Activated T-cell treated with anti-CD3 and anti-CD28 coated beads, Interleukin-2, amount 50 U/mL, for 4 hours (primary cell): ENCODE data around the gene IDUA. TPM values are rescaled to one million over a fixed set of nuclear protein-coding genes. Genes with fewer than 3 reads are reported as not detected.

ENCODE experiments used
- ATAC-seq, 2 donors: fragments of 200-7000 bp; cut with Tn5 transposase; one replicate each; pipeline ENCODE4 v1.10.0; 2021
- DNase-seq: peaks from one replicate; pipeline ENCODE4 v3.0.0-alpha.2; 2020
- H3K27me3 Mint-ChIP-seq: one replicate; pipeline ENCODE4 v1.8.0; 2021; ENCODE audit warnings: low read depth, mixed read lengths
- H3K36me3 Mint-ChIP-seq: one replicate; pipeline ENCODE4 v1.8.0; 2022; ENCODE audit warnings: mixed read lengths; ENCODE audit not compliant: insufficient read depth
- H3K4me1 Mint-ChIP-seq: one replicate; pipeline ENCODE4 v1.8.0; 2021; ENCODE audit warnings: low read depth, mixed read lengths
- H3K4me3 Mint-ChIP-seq: one replicate; pipeline ENCODE4 v1.8.0; 2021; ENCODE audit warnings: mild to moderate bottlenecking, moderate library complexity, mixed read lengths
- H3K9me3 Mint-ChIP-seq: one replicate; pipeline ENCODE4 v1.8.0; 2021; ENCODE audit warnings: mixed read lengths
- total RNA-seq, 3 donors: library from RNA; stranded (reverse); gene quantifications; one replicate each; pipeline ENCODE4 v1.2.1, GENCODE V29; 2021

The IDUA gene
- total RNA-seq, 3 donors from 2014 or later: 13.5 to 18.3 (median 14.4) TPM

DNA sequence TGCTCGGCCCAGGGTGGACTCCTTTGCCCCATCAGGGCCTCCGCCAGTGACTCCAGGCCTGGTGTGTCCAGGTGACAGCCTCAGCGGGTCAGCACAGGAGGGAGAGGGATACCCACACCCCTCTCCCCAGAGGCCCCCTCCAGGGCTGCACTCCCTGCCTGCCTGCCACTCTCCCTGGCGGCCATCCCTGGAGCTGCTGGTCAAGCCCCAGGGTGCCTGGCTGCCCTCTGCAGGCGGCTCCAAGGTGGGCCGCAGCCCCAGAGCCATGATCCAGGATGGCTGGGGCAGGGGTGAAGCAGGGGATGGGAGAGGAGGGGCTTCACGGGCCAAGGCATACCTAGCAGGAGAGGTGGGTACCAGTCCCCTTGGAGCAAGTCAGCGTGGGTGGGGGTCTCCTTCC, 28.3 kb downstream of the IDUA start:
- peaks cover 3% of the 10 kb centered on the region for H3K36me3 Mint-ChIP-seq
- ATAC-seq: no peak

DNA sequence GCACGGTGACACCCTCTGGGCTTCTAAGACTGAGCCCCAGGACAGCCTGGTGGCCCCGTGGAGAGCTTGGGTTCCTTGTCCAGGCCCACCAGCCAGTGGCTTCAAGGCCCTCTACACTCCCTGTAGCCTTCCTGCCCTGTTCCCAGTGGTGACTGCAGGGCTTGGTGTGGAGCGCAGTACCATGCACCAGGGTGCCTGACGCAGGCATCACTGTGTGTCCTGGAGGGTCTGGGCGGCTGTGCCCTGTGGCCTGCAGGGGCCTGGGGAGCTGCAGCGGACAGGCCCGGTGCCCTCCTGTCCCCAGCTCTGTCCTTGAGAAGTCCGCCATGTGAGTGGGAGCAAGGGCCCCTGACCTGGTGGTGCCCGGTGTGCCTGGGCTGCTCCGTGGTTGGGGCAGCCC, 28.9 kb downstream of the IDUA start:
- Mint-ChIP-seq H3K4me1 (peaks cover 4% of the 10 kb centered on the region), H3K9me3 (no peaks in the 10 kb centered on the region), H3K27me3 (no peaks in the 10 kb centered on the region), H3K36me3 (peaks cover 3% of the 10 kb centered on the region), H3K4me3 (no peak overlapping the region)
- DNase-seq (no peak), ATAC-seq (no peak)

More for the DNA sequence above, 28.3 kb downstream of the IDUA start:
- no peaks in the 10 kb centered on the region for H3K9me3 Mint-ChIP-seq
- no peaks in the 10 kb centered on the region for H3K27me3 Mint-ChIP-seq
- DNase-seq: no peak
- no peak overlapping the region for H3K4me3 Mint-ChIP-seq
- H3K4me1 Mint-ChIP-seq: peaks cover 8% of the 10 kb centered on the region

DNA sequence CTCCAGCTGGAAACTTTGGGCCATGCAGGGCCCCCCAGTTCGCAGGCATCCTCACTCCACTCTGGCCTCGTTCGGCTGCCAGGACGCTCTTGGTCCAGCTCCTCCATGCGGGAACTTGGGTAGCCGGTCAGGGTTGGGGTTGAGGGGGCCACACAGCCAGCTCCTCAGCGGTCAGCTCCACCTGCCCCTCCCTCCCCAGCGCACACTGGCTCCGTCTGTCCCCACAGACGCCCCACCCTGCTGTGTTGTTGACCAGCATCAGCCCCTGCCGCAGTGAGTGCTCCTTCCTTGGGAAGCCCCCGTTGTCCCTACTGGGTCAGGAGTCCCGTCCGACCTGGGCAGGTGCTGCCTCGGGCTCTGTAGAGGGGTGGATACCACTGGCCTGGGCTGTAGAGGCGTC, 30.4 kb downstream of the IDUA start:
- Mint-ChIP-seq H3K4me1 (peaks cover 4% of the 10 kb centered on the region), H3K27me3 (no peaks in the 10 kb centered on the region), H3K9me3 (no peaks in the 10 kb centered on the region), H3K36me3 (peaks cover 3% of the 10 kb centered on the region), H3K4me3 (no peak overlapping the region)
- no peak for ATAC-seq
- DNase-seq: no peak

DNA sequence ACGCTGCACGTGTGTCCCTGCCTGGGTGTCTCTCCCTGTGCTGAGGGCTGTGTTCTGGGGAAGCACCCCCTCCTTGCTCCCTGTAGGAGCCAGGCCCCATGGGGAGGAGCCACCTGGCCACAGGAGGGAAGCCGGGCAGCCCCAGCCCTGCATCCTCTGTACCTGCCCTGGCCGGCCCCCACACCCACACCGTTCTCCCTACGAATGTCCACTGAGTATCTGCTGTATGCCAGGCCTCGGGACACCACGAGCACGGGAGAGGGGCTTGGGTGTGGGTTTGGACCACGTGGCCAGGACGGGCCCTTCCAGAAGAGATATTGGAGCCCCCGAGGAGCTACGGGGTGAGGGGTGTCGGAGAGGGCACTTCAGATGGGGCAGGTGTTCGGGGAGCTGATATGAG, 30.9 kb downstream of the IDUA start:
- ATAC-seq (no peak), DNase-seq (no peak)
- H3K4me3 Mint-ChIP-seq: no peak overlapping the region
- peaks cover 3% of the 10 kb centered on the region for H3K36me3 Mint-ChIP-seq
- H3K4me1 Mint-ChIP-seq: peaks cover 4% of the 10 kb centered on the region
- H3K9me3 Mint-ChIP-seq: no peaks in the 10 kb centered on the region
- H3K27me3 Mint-ChIP-seq: no peaks in the 10 kb centered on the region

DNA sequence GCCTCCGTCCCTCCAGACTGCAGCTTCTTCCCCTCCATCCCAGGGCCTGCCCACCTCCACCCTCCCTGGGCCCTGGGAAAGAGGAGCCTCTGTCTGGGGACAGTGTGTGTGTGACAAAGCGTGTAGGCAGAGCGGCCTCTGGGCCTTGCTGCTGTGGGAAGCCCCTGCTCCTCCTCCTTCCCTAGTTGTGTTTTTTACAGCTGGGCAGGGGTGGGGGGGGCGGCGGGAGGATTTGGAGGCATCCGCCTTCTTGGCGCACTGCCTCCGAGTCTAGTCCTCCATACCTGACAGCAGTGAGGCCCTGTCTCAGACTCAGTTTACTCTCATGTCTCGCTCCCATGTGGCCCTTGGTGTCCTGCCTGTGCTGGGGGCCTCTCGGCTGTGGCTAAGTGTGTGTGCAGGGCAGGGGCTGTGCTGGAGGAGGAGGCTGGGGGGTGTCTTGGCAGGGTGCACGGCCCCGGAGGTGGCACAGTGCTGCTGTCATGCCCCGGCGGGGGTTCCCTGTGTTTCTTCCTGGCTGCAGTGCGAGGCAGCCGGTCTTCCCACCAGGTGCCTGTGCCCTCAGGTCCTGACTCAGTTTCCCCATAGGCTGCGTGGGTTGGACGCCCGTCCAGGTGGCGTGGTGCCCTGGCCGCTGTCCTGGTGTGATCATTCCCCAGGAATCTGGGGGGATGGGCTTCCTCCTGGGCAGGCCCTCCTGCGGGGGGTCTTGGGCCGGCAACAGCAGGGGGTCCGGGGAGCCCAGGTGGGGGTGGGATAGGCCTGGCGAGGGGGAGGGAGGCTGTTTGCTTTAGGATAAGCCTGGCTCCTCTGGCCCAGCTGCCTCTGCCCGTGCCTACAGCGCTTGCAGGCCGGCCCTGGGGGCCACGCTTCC, 31.5 kb downstream of the IDUA start:
- no peaks in the 10 kb centered on the region for H3K9me3 Mint-ChIP-seq
- DNase-seq (no peak), ATAC-seq (no peak)
- peaks cover 4% of the 10 kb centered on the region for H3K4me1 Mint-ChIP-seq
- peaks cover 3% of the 10 kb centered on the region for H3K36me3 Mint-ChIP-seq
- H3K4me3 Mint-ChIP-seq: no peak overlapping the region
- no peaks in the 10 kb centered on the region for H3K27me3 Mint-ChIP-seq

DNA sequence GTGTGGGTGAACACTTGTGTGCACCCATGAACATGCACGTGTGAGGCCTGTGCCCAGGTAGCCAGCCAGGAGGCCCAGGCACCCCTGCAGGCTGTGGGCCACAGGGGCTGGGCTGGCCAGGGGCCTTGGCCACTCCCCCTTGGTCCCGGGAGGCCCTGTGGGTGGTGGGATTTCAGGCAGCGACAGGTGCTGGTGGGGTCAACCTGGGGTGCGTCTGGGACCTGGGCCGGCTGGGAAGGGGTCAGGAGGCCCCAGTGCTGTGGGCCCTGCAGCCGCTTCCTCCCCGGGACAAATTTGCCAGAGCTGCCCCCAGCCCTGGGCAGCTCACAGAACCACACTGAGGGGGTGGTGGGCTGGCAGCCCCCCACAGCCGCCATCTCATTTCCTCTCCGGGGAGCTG, 32.5 kb downstream of the IDUA start:
- Mint-ChIP-seq H3K4me3 (no peak overlapping the region), H3K27me3 (no peaks in the 10 kb centered on the region), H3K36me3 (no peaks in the 10 kb centered on the region), H3K4me1 (peaks cover 4% of the 10 kb centered on the region), H3K9me3 (no peaks in the 10 kb centered on the region)
- ATAC-seq (no peak), DNase-seq (no peak)

DNA sequence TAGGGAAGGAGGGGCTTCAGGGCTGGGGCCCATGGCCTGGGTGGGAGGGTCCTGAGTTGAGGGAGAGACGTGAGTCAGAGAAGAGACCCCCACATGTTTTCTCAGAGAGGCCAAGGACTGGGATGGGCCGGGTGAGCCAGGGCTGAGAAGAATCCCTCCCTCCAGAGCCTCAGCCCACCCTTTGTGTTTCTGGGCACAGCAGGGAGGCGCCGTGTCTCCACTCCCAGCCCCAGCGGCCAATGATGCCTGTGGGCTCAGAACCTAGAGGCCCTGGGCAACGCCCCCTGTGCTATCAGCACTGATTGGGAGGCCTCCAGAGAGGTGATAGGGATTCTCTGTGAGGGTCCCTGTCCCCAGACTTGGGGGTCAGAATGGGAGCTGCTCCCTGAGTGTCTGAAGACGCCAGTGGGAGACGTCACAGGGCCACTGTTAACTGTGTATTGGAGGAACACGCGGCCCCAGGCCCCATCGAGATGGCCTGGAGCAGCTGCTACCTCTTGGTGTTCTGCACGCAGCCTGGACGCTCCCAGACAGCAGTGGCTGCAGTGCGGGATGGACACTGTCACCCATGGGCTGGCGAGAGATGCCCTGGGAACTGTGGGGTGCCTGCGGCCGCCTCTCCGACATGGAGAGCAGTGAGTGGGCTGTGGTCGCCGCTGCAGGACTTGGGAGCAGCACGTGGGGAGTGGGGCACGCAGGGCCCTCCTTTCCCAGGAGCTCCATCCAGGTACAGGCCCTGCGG, 33.1 kb downstream of the IDUA start:
- Mint-ChIP-seq H3K9me3 (no peaks in the 10 kb centered on the region), H3K27me3 (no peaks in the 10 kb centered on the region), H3K4me3 (no peak overlapping the region), H3K4me1 (peaks cover 4% of the 10 kb centered on the region), H3K36me3 (no peaks in the 10 kb centered on the region)
- ATAC-seq (no peak), DNase-seq (no peak)

DNA sequence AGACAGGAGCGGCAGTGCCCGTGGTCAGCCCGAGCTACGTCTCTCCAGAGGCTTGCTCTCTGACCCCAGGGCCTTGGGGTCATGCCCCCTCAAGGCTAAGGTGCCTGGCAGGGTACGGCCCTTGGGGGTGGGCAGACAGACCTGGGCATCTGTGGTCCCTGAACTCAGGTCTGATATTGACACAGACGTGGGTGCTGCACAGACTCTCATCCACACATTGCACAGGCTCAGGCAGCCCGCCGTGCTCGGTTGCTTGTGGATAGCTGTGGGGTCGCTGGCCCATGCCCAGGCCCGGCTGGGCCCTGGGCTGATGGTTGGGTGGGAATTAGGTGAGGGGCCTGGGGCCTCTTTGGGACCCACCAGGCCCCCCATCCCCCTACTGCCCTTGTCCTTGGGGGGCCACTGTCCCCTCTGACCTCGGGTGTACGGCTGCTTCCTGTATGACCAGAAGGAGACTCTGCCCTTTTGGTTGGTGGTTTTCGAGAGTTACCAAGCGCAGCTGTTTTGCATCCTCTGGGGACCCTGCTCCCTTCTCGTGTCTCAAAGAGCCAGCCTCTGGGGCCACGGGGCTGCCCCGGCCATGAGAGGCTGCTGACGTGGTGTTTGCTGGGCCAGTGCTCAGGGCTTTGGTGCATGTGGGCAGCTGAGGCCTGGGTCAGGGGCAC, 34.7 kb downstream of the IDUA start:
- peaks cover 9% of the 10 kb centered on the region for H3K4me1 Mint-ChIP-seq
- ATAC-seq (no peak), DNase-seq (no peak)
- H3K9me3 Mint-ChIP-seq: no peaks in the 10 kb centered on the region
- H3K36me3 Mint-ChIP-seq: peaks cover 2% of the 10 kb centered on the region
- H3K27me3 Mint-ChIP-seq: no peaks in the 10 kb centered on the region
- no peak overlapping the region for H3K4me3 Mint-ChIP-seq

DNA sequence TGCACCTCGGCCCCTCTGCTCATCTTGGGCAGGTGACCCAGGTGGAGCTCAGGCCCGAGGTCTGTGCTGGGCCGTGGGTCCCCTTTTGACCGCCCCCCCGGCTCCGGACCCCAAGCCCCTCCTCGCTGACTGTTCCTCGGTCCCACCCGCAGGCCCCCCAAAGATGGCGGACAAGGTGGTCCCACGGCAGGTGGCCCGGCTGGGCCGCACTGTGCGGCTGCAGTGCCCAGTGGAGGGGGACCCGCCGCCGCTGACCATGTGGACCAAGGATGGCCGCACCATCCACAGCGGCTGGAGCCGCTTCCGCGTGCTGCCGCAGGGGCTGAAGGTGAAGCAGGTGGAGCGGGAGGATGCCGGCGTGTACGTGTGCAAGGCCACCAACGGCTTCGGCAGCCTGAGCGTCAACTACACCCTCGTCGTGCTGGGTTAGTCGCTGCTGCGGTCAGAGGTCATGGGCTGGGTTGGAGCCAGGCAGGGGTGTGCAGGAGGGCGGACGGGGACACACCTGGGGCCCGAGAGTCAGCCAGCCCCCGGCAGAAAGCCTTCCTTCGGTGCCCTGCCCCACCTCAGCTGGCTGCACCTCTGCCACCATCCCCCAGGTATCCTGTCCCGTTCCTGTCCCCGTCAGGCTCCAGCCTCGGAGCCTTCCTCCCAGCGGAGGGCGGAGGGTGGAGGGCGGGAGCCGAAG, 35.4 kb downstream of the IDUA start:
- Mint-ChIP-seq H3K27me3 (no peaks in the 10 kb centered on the region), H3K4me3 (no peak overlapping the region), H3K9me3 (no peaks in the 10 kb centered on the region), H3K36me3 (peaks cover 2% of the 10 kb centered on the region), H3K4me1 (peaks cover 9% of the 10 kb centered on the region)
- DNase-seq (no peak), ATAC-seq (no peak)

DNA sequence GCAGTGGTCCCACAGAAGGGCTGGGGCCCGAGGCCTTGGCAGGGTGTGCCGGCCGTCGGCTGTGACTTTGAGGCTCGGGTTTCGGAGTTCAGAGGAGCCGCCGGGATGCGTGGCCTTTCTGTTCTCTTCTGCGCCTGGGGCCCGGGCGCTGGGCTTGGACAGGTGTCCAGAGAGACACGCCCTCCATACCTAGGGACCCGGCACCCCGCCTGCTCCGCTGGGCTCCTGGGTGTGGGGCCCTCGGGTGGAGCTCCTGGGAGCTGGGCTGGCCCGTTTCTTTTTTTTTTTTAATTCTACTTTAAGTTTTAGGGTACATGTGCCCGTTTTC, 35.9 kb downstream of the IDUA start:
- Mint-ChIP-seq H3K27me3 (no peaks in the 10 kb centered on the region), H3K36me3 (peaks cover 2% of the 10 kb centered on the region), H3K9me3 (no peaks in the 10 kb centered on the region), H3K4me3 (no peak overlapping the region), H3K4me1 (peaks cover 9% of the 10 kb centered on the region)
- ATAC-seq (no peak), DNase-seq (no peak)

DNA sequence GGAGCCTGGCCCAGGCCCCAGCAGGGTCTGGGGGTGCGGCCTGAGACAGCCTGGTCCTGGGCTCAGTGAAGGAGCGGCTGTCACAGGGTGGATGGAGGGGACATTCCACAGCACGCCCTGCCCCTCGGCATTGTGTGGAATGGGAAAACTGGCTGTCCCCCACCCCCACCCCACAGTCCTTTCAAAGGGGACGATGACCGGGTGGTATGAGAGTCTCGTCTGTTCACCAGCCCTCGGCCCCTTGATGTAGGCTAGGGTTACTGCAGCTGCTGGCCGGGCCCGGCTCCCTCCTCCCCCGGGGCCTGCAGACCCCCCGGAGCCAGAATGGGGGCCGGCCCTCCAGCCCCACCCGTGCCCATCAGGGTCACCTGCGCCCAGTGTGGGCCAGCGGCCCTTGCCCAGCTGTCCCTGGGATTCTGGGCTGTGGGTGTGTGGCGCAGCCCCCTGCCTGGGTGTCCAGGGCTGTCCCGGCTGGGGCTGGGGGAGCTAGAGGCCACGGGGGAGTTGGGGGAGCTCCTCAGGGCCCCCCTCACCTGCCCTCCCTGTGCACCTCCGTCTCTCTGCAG, 36.3 kb downstream of the IDUA start:
- Mint-ChIP-seq H3K4me1 (peaks cover 9% of the 10 kb centered on the region), H3K36me3 (peaks cover 2% of the 10 kb centered on the region), H3K9me3 (no peaks in the 10 kb centered on the region), H3K27me3 (no peaks in the 10 kb centered on the region), H3K4me3 (no peak overlapping the region)
- DNase-seq (no peak), ATAC-seq (no peak)

DNA sequence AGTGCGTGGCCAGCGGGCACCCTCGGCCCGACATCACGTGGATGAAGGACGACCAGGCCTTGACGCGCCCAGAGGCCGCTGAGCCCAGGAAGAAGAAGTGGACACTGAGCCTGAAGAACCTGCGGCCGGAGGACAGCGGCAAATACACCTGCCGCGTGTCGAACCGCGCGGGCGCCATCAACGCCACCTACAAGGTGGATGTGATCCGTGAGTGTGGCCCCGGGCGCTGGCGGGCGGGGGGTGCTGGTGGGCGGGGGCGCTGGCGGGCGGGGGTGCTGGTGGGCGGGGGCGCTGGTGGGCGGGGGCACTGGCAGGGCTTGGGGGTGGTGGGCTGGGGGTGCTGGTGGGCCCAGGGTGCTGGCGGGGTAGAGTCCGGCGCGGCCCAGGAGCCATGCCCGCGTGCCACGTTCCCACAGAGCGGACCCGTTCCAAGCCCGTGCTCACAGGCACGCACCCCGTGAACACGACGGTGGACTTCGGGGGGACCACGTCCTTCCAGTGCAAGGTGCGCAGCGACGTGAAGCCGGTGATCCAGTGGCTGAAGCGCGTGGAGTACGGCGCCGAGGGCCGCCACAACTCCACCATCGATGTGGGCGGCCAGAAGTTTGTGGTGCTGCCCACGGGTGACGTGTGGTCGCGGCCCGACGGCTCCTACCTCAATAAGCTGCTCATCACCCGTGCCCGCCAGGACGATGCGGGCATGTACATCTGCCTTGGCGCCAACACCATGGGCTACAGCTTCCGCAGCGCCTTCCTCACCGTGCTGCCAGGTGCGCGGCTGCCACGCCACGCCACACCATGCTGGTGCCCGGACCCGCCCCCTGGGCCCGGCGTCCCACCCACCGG, 37.3 kb downstream of the IDUA start:
- H3K9me3 Mint-ChIP-seq: no peaks in the 10 kb centered on the region
- no peak for ATAC-seq
- peaks cover 9% of the 10 kb centered on the region for H3K4me1 Mint-ChIP-seq
- no peak overlapping the region for H3K4me3 Mint-ChIP-seq
- no peaks in the 10 kb centered on the region for H3K27me3 Mint-ChIP-seq
- no peak for DNase-seq
- peaks cover 2% of the 10 kb centered on the region for H3K36me3 Mint-ChIP-seq

DNA sequence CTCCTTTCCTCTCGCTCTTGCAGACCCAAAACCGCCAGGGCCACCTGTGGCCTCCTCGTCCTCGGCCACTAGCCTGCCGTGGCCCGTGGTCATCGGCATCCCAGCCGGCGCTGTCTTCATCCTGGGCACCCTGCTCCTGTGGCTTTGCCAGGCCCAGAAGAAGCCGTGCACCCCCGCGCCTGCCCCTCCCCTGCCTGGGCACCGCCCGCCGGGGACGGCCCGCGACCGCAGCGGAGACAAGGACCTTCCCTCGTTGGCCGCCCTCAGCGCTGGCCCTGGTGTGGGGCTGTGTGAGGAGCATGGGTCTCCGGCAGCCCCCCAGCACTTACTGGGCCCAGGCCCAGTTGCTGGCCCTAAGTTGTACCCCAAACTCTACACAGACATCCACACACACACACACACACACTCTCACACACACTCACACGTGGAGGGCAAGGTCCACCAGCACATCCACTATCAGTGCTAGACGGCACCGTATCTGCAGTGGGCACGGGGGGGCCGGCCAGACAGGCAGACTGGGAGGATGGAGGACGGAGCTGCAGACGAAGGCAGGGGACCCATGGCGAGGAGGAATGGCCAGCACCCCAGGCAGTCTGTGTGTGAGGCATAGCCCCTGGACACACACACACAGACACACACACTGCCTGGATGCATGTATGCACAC, 38.2 kb downstream of the IDUA start:
- Mint-ChIP-seq H3K27me3 (no peaks in the 10 kb centered on the region), H3K4me3 (no peak overlapping the region)
- no peak for ATAC-seq

More for the DNA sequence above, 38.2 kb downstream of the IDUA start:
- DNase-seq: no peak
- Mint-ChIP-seq H3K4me1 (peaks cover 7% of the 10 kb centered on the region), H3K36me3 (peaks cover 2% of the 10 kb centered on the region), H3K9me3 (no peaks in the 10 kb centered on the region)
